HepG2 (cell line): ENCODE data around the gene C1QTNF1. TPM values are rescaled to one million over a fixed set of nuclear protein-coding genes. Genes with fewer than 3 reads are reported as not detected.

Experiments
- ARHGAP35 ChIP-seq: sonication (generic); formaldehyde crosslinking; IDR thresholded peaks from 2 replicates; pipeline ENCODE4 v1.9.0; 2022; ENCODE audit warnings: mild to moderate bottlenecking, inconsistent platforms, moderate library complexity, missing genetic modification reagents, borderline replicate concordance
- ATF4 ChIP-seq, 2 experiments: fragments of 450-650 bp in 1 of 2; sonication (generic) in 1 of 2; formaldehyde crosslinking; IDR thresholded peaks; 2 replicates each; pipeline versions ENCODE4 v1.5.0 to v1.8.0; 2020 to 2022; ENCODE audit warnings: mild to moderate bottlenecking in 1 of 2, missing genetic modification reagents in 1 of 2
- ATF5 ChIP-seq: sonication (generic); formaldehyde crosslinking; IDR thresholded peaks from 2 replicates; pipeline ENCODE4 v1.4.0; 2020; ENCODE audit warnings: mild to moderate bottlenecking, low read depth, missing genetic modification reagents
- CHCHD3 ChIP-seq: sonication (generic); formaldehyde crosslinking; IDR thresholded peaks from 2 replicates; pipeline ENCODE4 v1.8.0; 2022; ENCODE audit warnings: mild to moderate bottlenecking, missing genetic modification reagents, moderate library complexity
- CREBL2 ChIP-seq: sonication (generic); formaldehyde crosslinking; IDR thresholded peaks from 2 replicates; pipeline ENCODE4 v1.8.1; 2023; ENCODE audit warnings: missing genetic modification reagents, mild to moderate bottlenecking, borderline replicate concordance
- HMGXB3 ChIP-seq: sonication (generic); formaldehyde crosslinking; IDR thresholded peaks from 2 replicates; pipeline ENCODE4 v1.4.0; 2020; ENCODE audit warnings: missing genetic modification reagents, borderline replicate concordance
- SALL1 ChIP-seq: sonication (generic); formaldehyde crosslinking; IDR thresholded peaks from 2 replicates; pipeline ENCODE4 v1.8.0; 2022; ENCODE audit warnings: mild to moderate bottlenecking, missing genetic modification reagents
- SKI ChIP-seq: fragments of 450-650 bp; IDR thresholded peaks from one replicate; pipeline ENCODE4 v1.6.1; 2018; ENCODE audit warnings: mild to moderate bottlenecking; ENCODE audit not compliant: partially characterized antibody
- ZNF10 ChIP-seq: sonication (generic); formaldehyde crosslinking; IDR thresholded peaks from 2 replicates; pipeline ENCODE4 v1.4.0; 2020; ENCODE audit warnings: mild to moderate bottlenecking, low read depth, missing genetic modification reagents, borderline replicate concordance
- ZNF543 ChIP-seq: sonication (generic); formaldehyde crosslinking; IDR thresholded peaks from 2 replicates; pipeline ENCODE4 v1.4.0; 2020; ENCODE audit warnings: mild to moderate bottlenecking, missing genetic modification reagents
- ZNF574 ChIP-seq: sonication (generic); formaldehyde crosslinking; IDR thresholded peaks from 2 replicates; pipeline ENCODE4 v1.4.0; 2020; ENCODE audit warnings: missing genetic modification reagents
- ZNF687 ChIP-seq: sonication (generic); formaldehyde crosslinking; IDR thresholded peaks from 2 replicates; pipeline ENCODE4 v1.5.1; 2020; ENCODE audit warnings: mild to moderate bottlenecking, missing genetic modification reagents, moderate library complexity
- polyA plus RNA-seq, 8 experiments: library from polyadenylated mRNA; depleted of rRNA in 3 of 8; stranded (reverse) in 7 of 8; unstranded in 1 of 8; fragments of >200 nt; fragmentation: Illumina TruSeq in 4 of 8; extraction: Trizol in 4 of 8; gene quantifications; 2 replicates each; pipeline versions ENCODE4 v1.2.1 to v1.2.3, GENCODE V29; 2011 to 2016; ENCODE audit warnings: low read depth in 4 of 8, missing spikeins in 1 of 8, mixed read lengths in 1 of 8; ENCODE audit not compliant: insufficient read depth in 1 of 8
- total RNA-seq, 5 experiments: library from RNA; depleted of rRNA; stranded (reverse); fragments of >200 nt; fragmentation: Illumina TruSeq; extraction: Trizol; gene quantifications; 2 replicates each; pipeline ENCODE4 v1.2.3, GENCODE V29; 2016; ENCODE audit warnings: low read depth in 1 of 5

The C1QTNF1 gene
- total and polyA plus RNA-seq, 2 of the 13 experiments (the other 11 are each of a cell fraction or from before 2014, with no cell fraction given) = 0.18 to 0.86 TPM

- TF ChIP-seq SKI = no peak
- peak; percentile 92 for TF ChIP-seq ZNF687 (CRISPR knock-in tag)
- no peak for TF ChIP-seq ATF5
- TF ChIP-seq HMGXB3 (CRISPR knock-in tag) = peak; percentile 16; the same call in 1 of the 2 replicates
- TF ChIP-seq ZNF10 (CRISPR knock-in tag) = no peak
- TF ChIP-seq CHCHD3 (CRISPR knock-in tag) = peak; percentile 32; the same call in 1 of the 2 replicates
- no peak for TF ChIP-seq ZNF543 (CRISPR knock-in tag)
- peak; percentile 79 for TF ChIP-seq ARHGAP35 (CRISPR knock-in tag)
- TF ChIP-seq CREBL2 = no peak
- peak; percentile 96 for TF ChIP-seq SALL1 (CRISPR knock-in tag)
- TF ChIP-seq ZNF574 = peak; percentile 62
- TF ChIP-seq ATF4 (CRISPR knock-in tag; IDR thresholded peaks at IDR 0.05) = no peak; a peak in 1 of 4 replicates
Measured at GRCh38 chr17:79026376-79027273, 2.7 kb downstream of the C1QTNF1 start (continued).
